ENCODE data around the gene NCBP2L. TPM values are rescaled to one million over a fixed set of nuclear protein-coding genes. Genes with fewer than 3 reads are reported as not detected.

Gene NCBP2L
- total and polyA plus RNA-seq, 2 of the 8 experiments (the other 6 are each of a cell fraction or from before 2014, with no cell fraction given): not detected

DNA sequence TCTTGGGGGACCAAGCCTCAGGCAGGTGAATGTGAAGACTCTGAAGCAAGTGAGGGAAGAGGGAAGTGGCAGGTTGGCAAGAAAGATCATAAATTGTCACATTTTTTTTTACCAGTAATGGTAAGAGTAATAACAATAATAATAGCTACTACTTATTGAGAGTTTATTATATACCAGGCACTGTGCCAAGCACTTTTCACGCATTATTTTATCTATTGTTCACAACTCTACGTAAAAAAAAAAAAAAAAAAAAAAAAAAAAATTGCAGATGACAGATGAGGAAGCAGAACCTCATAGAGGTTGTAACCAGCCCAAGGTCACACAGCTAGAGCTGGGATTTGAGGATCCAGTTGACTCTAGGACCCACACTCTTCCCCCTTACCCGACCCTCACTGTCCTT lies 42.9 kb upstream of the NCBP2L start:
- Histone ChIP-seq H3K23me2 (ENCODE audit: low read depth, low read length) (no peaks in the 10 kb centered on the region), H2BK12ac (ENCODE audit: low read depth, low read length) (no peak overlapping the region; the same call in 1 of the 2 replicates), H2AFZ (ENCODE audit: low read length) (no peak overlapping the region), H2BK20ac (ENCODE audit: low read length) (no peak overlapping the region), H2BK15ac (ENCODE audit: low read length) (no peak overlapping the region), H3K4ac (replicated peaks; ENCODE audit: insufficient read length, low read depth, low read length) (no peak overlapping the region), H3K56ac (replicated peaks; ENCODE audit: insufficient read length, low read depth, low read length) (no peak overlapping the region), H3K14ac (ENCODE audit: insufficient read length) (no peak overlapping the region), H3K9ac (replicated peaks in 1 of 4; ENCODE audit: extremely low read depth in 1 of 4, low read depth in 3 of 4, low read length in 3 of 4) (no peak overlapping the region), H4K20me1 (replicated peaks in 1 of 2; ENCODE audit: control insufficient read depth in 1 of 2, insufficient read depth in 2 of 2, low read length in 2 of 2) (no peaks in the 10 kb centered on the region), H3K23ac (ENCODE audit: insufficient read length) (no peak overlapping the region), H3K27me3 (replicated peaks in 1 of 4; ENCODE audit: control insufficient read depth in 3 of 4, extremely low read depth in 1 of 4, insufficient read depth in 3 of 4, low read length in 3 of 4) (no peaks in the 10 kb centered on the region), H3K18ac (ENCODE audit: extremely low read depth, low read length) (no peak overlapping the region), H2BK120ac (replicated peaks; ENCODE audit: low read depth, low read length) (no peak overlapping the region), H4K91ac (replicated peaks; ENCODE audit: insufficient read length, low read length) (no peak overlapping the region), H2AK5ac (ENCODE audit: low read depth, low read length) (no peak overlapping the region), H3K4me2 (ENCODE audit: insufficient read depth in 1 of 2, low read depth in 2 of 2, low read length in 2 of 2) (no peak overlapping the region), H2BK5ac (ENCODE audit: low read depth, low read length) (no peak overlapping the region), H3K79me2 (ENCODE audit: control insufficient read depth in 1 of 2, insufficient read depth in 2 of 2, low read length in 2 of 2) (no peaks in the 10 kb centered on the region), H3K79me1 (ENCODE audit: low read depth, low read length) (no peaks in the 10 kb centered on the region), H4K8ac (ENCODE audit: extremely low read depth, insufficient read depth, low read length) (no peak overlapping the region), H4K5ac (ENCODE audit: insufficient read length, low read depth, low read length) (no peak overlapping the region), H3K36me3 (ENCODE audit: control insufficient read depth in 2 of 4, insufficient read depth in 4 of 4, low read length in 3 of 4) (no peaks in the 10 kb centered on the region), H3K9me3 (ENCODE audit: insufficient read depth in 2 of 2, low read depth in 1 of 2, low read length in 1 of 2) (no peaks in the 10 kb centered on the region), H3K27ac (ENCODE audit: low read depth, low read length) (no peak overlapping the region), H3K4me1 (replicated peaks in 1 of 4; ENCODE audit: control insufficient read depth in 3 of 4, insufficient read depth in 4 of 4, low read length in 3 of 4) (peaks cover 0 to 14% (median 9%) of the 10 kb centered on the region in 4 experiments; a peak in 6 of 7 replicates), H3K4me3 (ENCODE audit: extremely low read depth in 1 of 4, insufficient read depth in 2 of 4, low read depth in 3 of 4, low read length in 4 of 4) (no peak overlapping the region)
- DNase-seq (ENCODE audit: low read depth in 1 of 2, low spot score in 2 of 2) (no peak), FAIRE-seq (no peak)
- POLR2A ChIA-PET (ENCODE audit: partially characterized antibody): no interaction called here
- CTCF ChIA-PET (ENCODE audit: partially characterized antibody): interaction anchor here (1.2 to 1.3 kb wide), 2 partner anchors 16 to 76 kb away, joined by 3 read pairs; no protein-coding TSS in a partner anchor
- WGBS, 2 experiments (ENCODE audit: extremely low coverage in 1 of 2, insufficient coverage in 1 of 2, insufficient read length in 1 of 2, insufficient replicate concordance in 2 of 2, low coverage in 1 of 2, low lambda C conversion rate in 2 of 2, missing lambda C conversion rate in 1 of 2): 83% methylated on average over 3 of the region's 3 CpGs; no CpG with 5 or more reads in 1 of the 2 experiments
